Measurements from ENCODE around the gene CCDC171. TPM values are rescaled to one million over a fixed set of nuclear protein-coding genes. Genes with fewer than 3 reads are reported as not detected.

CCDC171 gene
- total RNA-seq, 1 donor from 2014 or later = 1.2 TPM

DNA sequence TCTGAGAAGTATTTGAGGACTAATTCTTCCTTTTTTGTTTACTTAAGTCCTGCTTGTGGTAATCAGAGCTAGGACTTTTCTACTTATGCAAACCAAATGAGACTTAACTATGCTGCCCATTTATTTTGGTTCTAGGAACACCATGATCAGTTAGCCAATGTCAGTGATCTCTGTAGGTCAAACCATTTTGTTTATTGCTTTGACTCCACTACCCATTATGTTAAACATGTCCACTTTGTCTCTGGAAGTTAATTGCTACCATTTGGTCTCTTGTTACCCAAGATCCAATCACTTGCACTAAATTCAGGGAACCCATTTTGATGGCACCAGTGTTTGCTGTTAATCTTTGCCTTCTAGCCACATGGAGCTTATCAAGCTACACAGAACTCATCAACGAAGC lies 161.9 kb downstream of the CCDC171 start:
- FAIRE-seq (no peak), DNase-seq (ENCODE audit: low read depth) (no peak)
- no peak overlapping the region for H2AFZ ChIP-seq (ENCODE audit: low read depth, low read length)
- H3K4me3 ChIP-seq (ENCODE audit: insufficient read depth, low read depth, low read length) = no peak overlapping the region
- no peak overlapping the region for H3K27ac ChIP-seq (ENCODE audit: low read depth, low read length)
- no peaks in the 10 kb centered on the region for H3K9me3 ChIP-seq (ENCODE audit: insufficient read depth, low read depth, low read length)
- no peaks in the 10 kb centered on the region for H3K36me3 ChIP-seq (ENCODE audit: insufficient read depth, low read length)
- H3K4me1 ChIP-seq (ENCODE audit: insufficient read depth, low read length) = no peaks in the 10 kb centered on the region
- Mint-ChIP-seq H3K36me3 (ENCODE audit: low read depth, unreplicated experiment) (no peaks in the 10 kb centered on the region), H3K4me1 (ENCODE audit: low read depth, unreplicated experiment) (no peaks in the 10 kb centered on the region), H3K9me3 (ENCODE audit: unreplicated experiment) (peaks cover 2% of the 10 kb centered on the region), H3K27me3 (ENCODE audit: low read depth, unreplicated experiment) (no peaks in the 10 kb centered on the region), H3K27ac (ENCODE audit: unreplicated experiment) (no peak overlapping the region), H3K4me3 (ENCODE audit: unreplicated experiment) (no peak overlapping the region)
- no peak overlapping the region for H3K4me2 ChIP-seq (ENCODE audit: low read length)
- no peaks in the 10 kb centered on the region for H3K79me2 ChIP-seq (ENCODE audit: insufficient read depth, low read length)
- H3K9ac ChIP-seq (ENCODE audit: low read length) = no peak overlapping the region
- no peaks in the 10 kb centered on the region for H3K27me3 ChIP-seq (ENCODE audit: insufficient read depth, low read length)
- no peak for TF ChIP-seq EZH2 (IDR thresholded peaks at IDR 0.05; ENCODE audit: insufficient read depth, low read length)
- TF ChIP-seq, protein P1, sequence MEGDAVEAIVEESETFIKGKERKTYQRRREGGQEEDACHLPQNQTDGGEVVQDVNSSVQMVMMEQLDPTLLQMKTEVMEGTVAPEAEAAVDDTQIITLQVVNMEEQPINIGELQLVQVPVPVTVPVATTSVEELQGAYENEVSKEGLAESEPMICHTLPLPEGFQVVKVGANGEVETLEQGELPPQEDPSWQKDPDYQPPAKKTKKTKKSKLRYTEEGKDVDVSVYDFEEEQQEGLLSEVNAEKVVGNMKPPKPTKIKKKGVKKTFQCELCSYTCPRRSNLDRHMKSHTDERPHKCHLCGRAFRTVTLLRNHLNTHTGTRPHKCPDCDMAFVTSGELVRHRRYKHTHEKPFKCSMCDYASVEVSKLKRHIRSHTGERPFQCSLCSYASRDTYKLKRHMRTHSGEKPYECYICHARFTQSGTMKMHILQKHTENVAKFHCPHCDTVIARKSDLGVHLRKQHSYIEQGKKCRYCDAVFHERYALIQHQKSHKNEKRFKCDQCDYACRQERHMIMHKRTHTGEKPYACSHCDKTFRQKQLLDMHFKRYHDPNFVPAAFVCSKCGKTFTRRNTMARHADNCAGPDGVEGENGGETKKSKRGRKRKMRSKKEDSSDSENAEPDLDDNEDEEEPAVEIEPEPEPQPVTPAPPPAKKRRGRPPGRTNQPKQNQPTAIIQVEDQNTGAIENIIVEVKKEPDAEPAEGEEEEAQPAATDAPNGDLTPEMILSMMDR (IDR thresholded peaks at IDR 0.05; ENCODE audit: insufficient read depth, low read depth, low read length) = no peak
- no peaks in the 10 kb centered on the region for H4K20me1 ChIP-seq (ENCODE audit: insufficient read depth, low read length)

DNA sequence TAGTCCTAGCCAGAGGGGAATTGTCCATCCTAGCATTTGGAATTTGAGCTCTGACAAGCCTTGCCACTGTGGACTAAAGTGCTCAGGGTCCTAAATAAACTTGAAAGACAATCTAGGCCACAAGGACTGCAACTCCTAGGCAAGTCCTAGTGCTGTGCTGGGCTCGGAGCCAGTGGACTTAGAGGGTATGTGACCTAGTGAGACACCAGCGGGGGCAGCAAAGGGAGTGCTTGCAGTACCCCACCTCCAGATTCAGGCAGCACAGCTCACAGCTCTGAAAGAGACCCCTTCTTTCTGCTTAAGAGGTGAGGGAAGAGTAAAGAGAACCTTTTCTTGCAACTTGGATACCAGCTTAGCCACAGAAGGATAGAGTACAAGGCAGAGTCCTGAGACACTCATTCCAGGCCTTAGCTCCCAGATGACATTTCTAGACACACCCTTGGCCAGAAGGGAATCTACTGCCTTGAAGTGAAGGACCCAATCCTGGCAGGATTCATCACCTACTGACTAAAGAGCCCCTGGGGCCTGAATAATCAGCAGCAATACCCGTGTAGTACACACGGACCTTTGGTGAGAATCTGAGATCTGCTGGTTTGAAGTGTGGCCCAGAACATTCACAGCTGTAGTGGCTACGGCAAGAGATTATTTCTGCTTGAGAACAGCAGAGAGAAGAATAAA lies 164.6 kb downstream of the CCDC171 start:
- Mint-ChIP-seq H3K36me3 (ENCODE audit: low read depth, unreplicated experiment) (no peaks in the 10 kb centered on the region), H3K4me3 (ENCODE audit: unreplicated experiment) (no peak overlapping the region), H3K27me3 (ENCODE audit: low read depth, unreplicated experiment) (no peaks in the 10 kb centered on the region), H3K4me1 (ENCODE audit: low read depth, unreplicated experiment) (no peaks in the 10 kb centered on the region), H3K9me3 (ENCODE audit: unreplicated experiment) (peaks cover 2% of the 10 kb centered on the region), H3K27ac (ENCODE audit: unreplicated experiment) (no peak overlapping the region)
- Histone ChIP-seq H3K4me2 (ENCODE audit: low read length) (no peak overlapping the region), H3K79me2 (ENCODE audit: insufficient read depth, low read length) (no peaks in the 10 kb centered on the region), H4K20me1 (ENCODE audit: insufficient read depth, low read length) (no peaks in the 10 kb centered on the region), H3K4me3 (ENCODE audit: insufficient read depth, low read depth, low read length) (no peak overlapping the region), H2AFZ (ENCODE audit: low read depth, low read length) (no peak overlapping the region), H3K9me3 (ENCODE audit: insufficient read depth, low read depth, low read length) (no peaks in the 10 kb centered on the region), H3K27me3 (ENCODE audit: insufficient read depth, low read length) (no peaks in the 10 kb centered on the region), H3K27ac (ENCODE audit: low read depth, low read length) (no peak overlapping the region), H3K36me3 (ENCODE audit: insufficient read depth, low read length) (no peaks in the 10 kb centered on the region), H3K4me1 (ENCODE audit: insufficient read depth, low read length) (no peaks in the 10 kb centered on the region), H3K9ac (ENCODE audit: low read length) (no peak overlapping the region)
- FAIRE-seq (no peak), DNase-seq (ENCODE audit: low read depth) (no peak)
- no peak for TF ChIP-seq EZH2 (IDR thresholded peaks at IDR 0.05; ENCODE audit: insufficient read depth, low read length)
- TF ChIP-seq, protein P1 (IDR thresholded peaks at IDR 0.05; ENCODE audit: insufficient read depth, low read depth, low read length) = no peak

DNA sequence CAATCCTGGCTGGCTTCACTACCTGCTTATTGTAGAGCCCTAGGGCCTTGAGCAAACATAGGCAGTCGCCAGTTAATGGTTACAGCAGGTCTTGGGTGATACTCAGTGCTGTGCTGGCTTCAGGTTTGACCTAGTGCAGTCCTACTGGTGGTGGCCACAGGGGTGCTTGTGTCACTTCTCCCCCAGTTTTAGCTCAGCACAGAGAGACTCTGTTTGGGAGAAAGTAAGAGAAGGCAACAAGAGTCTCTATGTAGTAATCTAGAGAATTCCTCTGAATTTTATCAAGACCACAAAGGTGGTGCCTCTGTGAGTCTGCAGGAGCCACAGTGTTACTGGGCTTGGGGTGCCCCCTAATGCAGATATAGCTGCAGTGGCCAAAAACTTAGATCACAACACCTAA lies 165.6 kb downstream of the CCDC171 start:
- no peaks in the 10 kb centered on the region for H4K20me1 ChIP-seq (ENCODE audit: insufficient read depth, low read length)
- Mint-ChIP-seq H3K9me3 (ENCODE audit: unreplicated experiment) (peaks cover 2% of the 10 kb centered on the region), H3K4me3 (ENCODE audit: unreplicated experiment) (no peak overlapping the region), H3K36me3 (ENCODE audit: low read depth, unreplicated experiment) (no peaks in the 10 kb centered on the region), H3K27me3 (ENCODE audit: low read depth, unreplicated experiment) (no peaks in the 10 kb centered on the region), H3K27ac (ENCODE audit: unreplicated experiment) (no peak overlapping the region), H3K4me1 (ENCODE audit: low read depth, unreplicated experiment) (peaks cover 5% of the 10 kb centered on the region)
- H3K4me1 ChIP-seq (ENCODE audit: insufficient read depth, low read length) = peaks cover 4% of the 10 kb centered on the region
- TF ChIP-seq, protein P1 (IDR thresholded peaks at IDR 0.05; ENCODE audit: insufficient read depth, low read depth, low read length) = no peak
- TF ChIP-seq EZH2 (IDR thresholded peaks at IDR 0.05; ENCODE audit: insufficient read depth, low read length) = no peak
- no peaks in the 10 kb centered on the region for H3K79me2 ChIP-seq (ENCODE audit: insufficient read depth, low read length)
- H3K4me3 ChIP-seq (ENCODE audit: insufficient read depth, low read depth, low read length) = no peak overlapping the region
- no peak overlapping the region for H2AFZ ChIP-seq (ENCODE audit: low read depth, low read length)
- H3K27me3 ChIP-seq (ENCODE audit: insufficient read depth, low read length) = no peaks in the 10 kb centered on the region
- DNase-seq (ENCODE audit: low read depth) (no peak), FAIRE-seq (no peak)
- H3K27ac ChIP-seq (ENCODE audit: low read depth, low read length) = no peak overlapping the region
- H3K9ac ChIP-seq (ENCODE audit: low read length) = no peak overlapping the region
- no peaks in the 10 kb centered on the region for H3K36me3 ChIP-seq (ENCODE audit: insufficient read depth, low read length)
- H3K9me3 ChIP-seq (ENCODE audit: insufficient read depth, low read depth, low read length) = no peaks in the 10 kb centered on the region
- H3K4me2 ChIP-seq (ENCODE audit: low read length) = no peak overlapping the region

Measured in astrocyte (in vitro differentiated cells and primary cell).